Stimulated activated CD4-positive, alpha-beta T cell treated with anti-CD3 and anti-CD28 coated beads, Interleukin-12 subunit alpha, Interleukin-12 subunit beta, amount 100 ng/mL, for 48 hours (primary cell): Measurements from ENCODE around the gene NTN1.

Source experiments
- DNase-seq, 3 donors: peaks; one replicate each; pipeline ENCODE4 v3.0.0-alpha.2; 2020; ENCODE audit warnings: low read depth in 2 of 3, low spot score in 1 of 3

Gene NTN1

GRCh38 chr17:9188367-9188766 is 167.1 kb downstream of the NTN1 start:
- DNase-seq: no peak

- no peak for DNase-seq
Measured at GRCh38 chr17:9189870-9190269, 168.6 kb downstream of the NTN1 start.

GRCh38 chr17:9192010-9192409 is 170.7 kb downstream of the NTN1 start:
- no peak for DNase-seq

- no peak for DNase-seq
Measured at GRCh38 chr17:9195411-9195810, 174.1 kb downstream of the NTN1 start.

GRCh38 chr17:9195961-9196670 is 174.8 kb downstream of the NTN1 start:
- no peak for DNase-seq

- no peak for DNase-seq
Measured at GRCh38 chr17:9199571-9200551, 178.6 kb downstream of the NTN1 start.

GRCh38 chr17:9200699-9201359 is 179.5 kb downstream of the NTN1 start:
- no peak for DNase-seq

- no peak for DNase-seq
Measured at GRCh38 chr17:9202532-9202931, 181.2 kb downstream of the NTN1 start.

GRCh38 chr17:9203771-9204425 is 182.6 kb downstream of the NTN1 start:
- DNase-seq: no peak

GRCh38 chr17:9204637-9205329 is 183.5 kb downstream of the NTN1 start:
- DNase-seq: no peak

GRCh38 chr17:9205520-9206409 is 184.5 kb downstream of the NTN1 start:
- DNase-seq: no peak

- DNase-seq: no peak
Measured at GRCh38 chr17:9206410-9206703, 185.0 kb downstream of the NTN1 start.

GRCh38 chr17:9206741-9207332 is 185.5 kb downstream of the NTN1 start:
- no peak for DNase-seq

GRCh38 chr17:9208381-9209105 is 187.2 kb downstream of the NTN1 start:
- DNase-seq: no peak

- no peak for DNase-seq
Measured at GRCh38 chr17:9209347-9209746, 188.0 kb downstream of the NTN1 start.

- DNase-seq: no peak
Measured at GRCh38 chr17:9209781-9210370, 188.6 kb downstream of the NTN1 start.

GRCh38 chr17:9211133-9211765 is 189.9 kb downstream of the NTN1 start:
- no peak for DNase-seq
